Measurements from ENCODE around the gene MEF2B.
"Not testable (repeated sequence)": the region's sequence is repeated elsewhere in the genome, so short reads cannot be mapped to it uniquely, and the experiment has no call there.

MEF2B gene

DNA sequence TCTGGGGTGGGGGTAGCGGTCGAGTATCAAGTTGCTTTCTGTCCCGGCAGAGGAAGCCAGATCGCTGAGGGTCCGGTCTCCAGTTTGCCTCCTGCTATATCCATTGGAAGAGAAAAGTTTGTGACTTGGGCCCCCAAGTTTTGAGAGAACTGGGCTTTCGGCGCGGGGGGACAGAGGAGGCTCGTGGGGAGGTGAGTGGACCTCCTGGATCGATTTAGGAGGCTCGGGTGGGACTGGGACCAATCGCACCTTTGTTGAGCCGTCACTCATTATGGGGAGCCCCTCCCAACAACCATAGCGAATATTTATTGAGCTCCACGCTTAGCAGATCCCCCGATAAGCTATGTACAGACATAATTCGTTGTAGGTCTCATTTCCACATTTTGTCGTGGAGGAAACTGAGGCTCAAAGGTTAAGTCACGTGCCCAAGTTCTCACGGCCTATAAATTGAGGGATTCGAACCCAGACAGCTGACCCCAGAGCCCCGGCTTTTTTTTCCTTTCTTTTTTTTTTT is 22.9 kb upstream of the MEF2B start:
- no peak for DNase-seq

DNA sequence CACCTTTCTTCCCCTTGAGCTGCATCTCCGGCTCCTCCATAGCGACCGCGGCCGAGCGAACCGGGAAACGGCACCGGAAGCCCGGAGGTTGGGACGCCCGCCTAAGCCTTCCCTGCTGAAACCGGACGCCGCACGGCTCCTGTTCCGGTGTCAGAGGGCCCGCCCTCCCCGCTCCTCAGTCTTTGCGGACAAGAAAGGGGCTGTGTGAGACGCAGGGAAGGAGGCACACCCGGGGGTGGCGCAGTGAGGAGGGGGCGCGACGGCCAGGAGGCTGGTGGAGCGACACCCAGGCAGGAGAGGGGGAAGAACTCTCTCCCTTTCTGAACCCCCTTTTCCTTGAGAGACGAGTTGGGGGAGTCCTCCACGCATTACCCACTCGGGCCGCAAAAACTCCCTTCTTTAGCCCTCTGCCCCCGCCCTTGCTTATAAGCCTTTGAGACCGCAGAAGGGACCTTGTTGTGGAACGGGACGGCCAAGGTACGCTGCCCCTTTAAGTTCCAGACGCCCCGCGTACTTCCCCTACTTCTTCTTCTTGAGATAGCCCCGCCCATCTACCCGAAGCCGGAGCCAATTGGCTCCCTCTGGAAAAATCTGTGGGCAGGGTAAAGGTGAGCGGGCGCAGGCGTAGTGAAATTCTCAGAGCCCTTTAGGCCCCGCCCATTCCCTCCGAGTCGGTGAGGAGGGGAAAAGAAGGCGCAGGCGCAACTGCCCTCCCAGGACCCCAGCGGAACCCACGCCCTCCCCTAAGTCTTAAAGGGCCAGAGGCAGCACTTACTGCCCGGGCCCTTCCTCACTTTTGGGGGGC is 22.2 kb upstream of the MEF2B start, which contains the start of the genes BORCS8 and RFXANK:
Gene BORCS8, minus strand, starts transcription at position 75 of the 805 bp plus-strand sequence. Its CDS starts 35 bp downstream, at position 40.
Gene RFXANK, plus strand, starts transcription at position 181 of the 805 bp plus-strand sequence. CDS start 1,689 bp downstream, outside the sequence.
- DNase-seq: peak; percentile 99

DNA sequence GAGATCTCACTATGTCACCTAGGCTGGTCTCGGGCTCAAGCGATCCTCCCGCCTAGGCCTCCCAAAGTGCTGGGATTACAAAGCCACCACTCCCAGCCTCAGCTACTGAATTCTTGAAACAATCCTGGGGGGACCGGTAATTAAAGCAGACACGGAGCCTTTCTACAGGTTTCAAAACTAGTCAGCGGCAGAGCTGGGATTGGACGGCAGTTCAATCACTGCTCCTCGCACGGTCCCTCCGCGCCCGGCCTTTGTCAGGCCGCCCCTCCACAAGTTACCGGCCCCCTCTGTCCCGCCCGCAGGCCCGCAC is 21.7 kb upstream of the MEF2B start:
- no peak for DNase-seq

DNA sequence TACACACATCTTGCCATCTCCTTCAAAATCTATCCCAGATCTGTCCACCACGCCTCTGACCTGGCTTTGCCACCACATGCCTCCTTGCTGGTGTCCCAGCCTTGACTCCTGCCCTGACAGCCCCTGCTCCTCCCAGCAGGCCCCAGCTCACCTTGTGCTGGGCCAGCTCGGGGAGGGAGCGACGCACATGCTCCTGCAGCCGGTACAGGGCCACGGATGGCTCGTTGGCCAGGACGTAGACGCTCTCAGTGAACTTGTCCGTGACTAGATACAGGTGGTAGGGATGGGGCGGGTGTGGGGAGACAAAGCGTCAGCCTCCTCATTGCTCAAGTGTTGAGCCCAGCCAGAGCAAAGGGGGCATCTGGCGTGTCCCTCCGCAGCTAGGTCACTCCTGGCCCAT is 16.7 kb upstream of the MEF2B start:
- no peak for DNase-seq

DNA sequence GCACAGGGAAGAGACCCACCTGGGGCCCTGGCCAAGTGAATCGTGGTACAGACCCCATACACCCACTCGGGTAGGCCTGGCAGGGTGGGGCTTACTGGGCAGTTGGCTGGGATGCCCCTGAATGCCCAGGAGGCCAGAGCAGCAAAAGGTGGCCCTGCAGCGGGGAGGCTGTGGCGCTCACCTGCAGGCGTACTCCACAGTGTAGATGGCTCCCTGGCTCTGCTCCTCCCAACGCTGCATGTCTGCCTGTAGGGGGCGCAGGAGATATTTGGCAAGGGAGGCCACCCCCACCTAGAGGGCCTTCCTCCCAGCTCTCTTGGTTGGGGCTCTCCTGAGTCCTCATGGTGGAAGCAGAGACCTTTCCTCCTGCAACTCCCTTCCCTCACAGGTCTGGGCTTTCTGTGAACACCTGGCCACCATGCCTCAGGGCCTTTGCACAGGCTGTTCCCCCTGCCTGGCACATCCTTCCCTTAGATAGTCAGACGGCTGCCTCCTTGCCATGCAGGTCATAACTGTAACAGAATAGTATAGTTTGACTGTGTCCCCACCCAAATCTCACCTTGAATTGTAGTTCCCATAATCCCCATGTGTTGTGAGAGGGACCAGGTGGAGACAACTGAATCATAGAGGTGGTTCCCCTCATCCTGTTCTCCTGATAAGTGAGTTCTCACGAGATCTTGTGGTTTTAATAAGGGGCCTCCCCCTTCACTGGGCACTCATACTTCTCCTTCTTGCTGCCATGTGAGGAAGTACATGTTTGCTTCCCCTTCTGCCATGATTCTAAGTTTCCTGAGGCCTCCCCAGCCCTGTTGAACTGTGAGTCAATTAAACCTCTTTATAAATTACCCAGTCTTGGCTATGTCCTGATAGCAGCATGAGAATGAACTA is 16.0 kb upstream of the MEF2B start:
- DNase-seq: peak; percentile 65

DNA sequence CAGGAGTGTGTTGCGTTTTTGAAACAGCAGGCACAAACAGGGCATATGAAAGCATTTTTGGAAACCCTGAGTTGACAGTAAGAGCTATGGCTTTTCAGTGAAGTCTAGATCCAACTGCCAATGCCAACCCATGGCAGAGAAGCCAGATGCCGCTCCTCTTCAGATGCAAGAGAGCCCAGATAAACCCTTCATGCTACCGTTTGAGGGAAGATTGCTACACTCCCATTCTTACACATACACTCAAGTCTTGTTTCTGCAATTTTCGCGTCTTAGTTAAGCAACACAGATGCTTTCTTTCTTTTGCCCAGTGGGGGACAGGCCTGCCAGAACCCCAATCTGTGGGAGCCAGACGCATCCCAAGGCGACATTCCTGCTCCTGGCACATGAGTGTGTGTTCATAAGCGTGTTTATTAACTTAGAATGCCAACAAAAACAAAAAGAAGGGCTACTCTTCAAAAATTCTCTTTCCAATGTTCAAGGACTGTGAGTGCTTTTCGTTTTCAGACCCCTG is 11.5 kb upstream of the MEF2B start:
- DNase-seq: no peak

DNA sequence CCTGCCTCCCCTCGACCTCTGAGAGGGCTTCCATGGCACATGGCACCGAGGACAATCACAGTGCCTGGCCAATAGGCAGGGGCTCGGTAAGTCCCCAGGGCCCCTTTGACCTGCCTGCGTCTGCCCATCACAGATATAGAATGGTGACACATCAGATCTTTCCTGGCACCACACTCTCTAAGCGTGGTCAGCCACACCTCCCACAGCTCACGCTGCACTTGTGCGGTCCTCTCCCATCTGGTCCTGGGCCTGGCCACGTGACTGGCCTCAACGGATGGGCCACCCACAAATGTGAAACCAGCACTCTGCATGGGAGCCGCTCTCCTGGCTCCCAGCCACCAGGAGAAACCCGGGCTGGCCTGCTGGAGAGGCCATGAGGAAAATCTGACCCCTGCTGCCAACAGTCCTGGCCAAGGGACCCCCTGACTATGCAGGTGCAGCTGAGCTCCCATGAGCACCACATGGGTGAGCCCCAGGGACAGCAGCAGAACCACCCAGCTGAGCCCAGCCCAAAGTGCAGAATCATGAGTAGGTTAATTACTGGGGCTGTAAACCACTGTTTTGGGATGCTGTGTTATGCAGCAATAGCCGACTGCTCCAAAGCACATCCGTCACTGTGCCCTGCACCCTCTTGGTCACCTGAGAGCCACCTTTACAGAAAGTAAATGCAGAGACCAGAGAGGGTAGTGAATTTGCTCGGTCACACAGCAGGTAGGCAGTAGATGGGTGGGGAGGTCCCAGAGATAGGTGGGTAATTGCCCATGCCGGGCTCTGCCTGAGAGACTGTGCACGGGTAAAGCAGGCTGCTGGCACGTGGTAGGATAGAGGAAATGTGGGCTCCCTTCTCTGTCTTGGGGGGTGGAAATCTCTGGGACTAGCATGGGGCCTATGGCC is 9.7 kb upstream of the MEF2B start:
- no peak for DNase-seq

DNA sequence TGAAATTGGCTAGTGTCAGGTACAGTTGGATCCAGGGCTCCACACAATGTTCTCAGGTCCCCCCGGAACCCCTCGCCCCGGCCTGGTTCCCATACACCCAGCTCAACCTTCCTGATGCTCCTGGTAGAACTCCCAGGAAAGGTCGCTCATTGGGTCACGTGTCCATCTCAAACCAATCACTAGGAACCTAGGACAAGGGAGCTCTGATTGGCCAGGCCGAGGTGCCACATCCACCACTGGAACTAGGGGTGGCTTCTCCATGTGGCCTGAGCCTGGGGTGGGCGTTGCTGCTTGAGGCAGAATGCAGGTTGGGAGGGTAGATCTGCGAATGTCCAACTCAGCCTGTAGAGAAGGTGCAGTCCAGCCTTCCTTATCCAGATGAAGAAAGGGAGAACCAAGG is 6.9 kb upstream of the MEF2B start:
- DNase-seq: no peak

DNA sequence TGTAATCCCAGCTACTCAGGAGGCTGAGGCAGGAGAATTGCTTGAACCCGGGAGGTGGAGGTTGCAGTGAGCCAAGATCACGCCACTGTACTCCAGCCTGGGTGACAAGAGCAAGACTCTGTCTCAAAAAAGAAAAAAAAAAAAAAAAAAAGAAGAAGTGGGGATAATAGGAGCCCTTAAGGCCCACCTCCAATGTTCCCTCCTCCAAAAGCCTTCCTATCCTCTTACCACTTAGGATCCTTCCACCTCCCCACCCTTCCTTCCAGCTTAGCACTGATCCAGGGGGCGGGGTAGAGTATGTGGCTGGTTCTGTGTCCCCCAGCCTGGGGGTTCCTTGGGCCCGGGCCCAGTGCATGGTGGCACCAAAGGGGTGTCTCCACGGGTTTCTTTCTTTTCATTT is 3.2 kb upstream of the MEF2B start:
- DNase-seq: not testable (repeated sequence)

DNA sequence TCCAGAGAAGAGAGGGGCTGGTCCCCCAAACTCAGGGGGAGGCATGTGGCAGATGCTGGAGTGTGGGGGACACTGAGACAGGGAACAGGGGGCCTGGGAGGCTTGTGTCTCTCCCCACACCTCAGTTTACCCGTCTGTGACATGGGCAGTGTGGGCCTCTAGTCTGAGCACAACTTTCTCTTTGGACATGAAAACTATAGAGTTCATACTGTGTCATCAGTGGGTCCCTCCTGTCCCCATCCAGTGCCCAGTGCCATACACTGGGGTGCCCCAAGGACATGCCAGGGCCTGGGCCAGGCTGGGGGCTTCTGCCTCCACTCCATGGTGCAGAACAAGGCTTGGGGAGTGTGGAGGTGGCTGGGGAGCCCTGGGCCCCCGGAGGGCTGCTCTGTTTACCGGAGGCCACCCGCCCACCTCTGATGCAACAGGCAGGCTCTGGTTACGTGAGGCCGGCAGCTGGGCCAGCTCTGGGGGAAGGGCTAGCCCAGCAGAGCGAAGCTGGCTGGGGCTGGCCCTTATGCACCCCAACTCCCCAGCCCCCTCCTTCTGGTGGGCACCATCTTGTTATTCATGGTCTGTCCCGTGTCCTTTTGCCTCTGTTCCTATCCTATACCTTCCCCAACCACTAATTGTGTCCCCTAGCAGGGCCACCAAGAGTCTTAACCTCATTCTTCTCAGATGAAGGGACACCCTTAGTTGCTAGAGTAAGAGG is 1.9 kb upstream of the MEF2B start:
- no peak for DNase-seq

DNA sequence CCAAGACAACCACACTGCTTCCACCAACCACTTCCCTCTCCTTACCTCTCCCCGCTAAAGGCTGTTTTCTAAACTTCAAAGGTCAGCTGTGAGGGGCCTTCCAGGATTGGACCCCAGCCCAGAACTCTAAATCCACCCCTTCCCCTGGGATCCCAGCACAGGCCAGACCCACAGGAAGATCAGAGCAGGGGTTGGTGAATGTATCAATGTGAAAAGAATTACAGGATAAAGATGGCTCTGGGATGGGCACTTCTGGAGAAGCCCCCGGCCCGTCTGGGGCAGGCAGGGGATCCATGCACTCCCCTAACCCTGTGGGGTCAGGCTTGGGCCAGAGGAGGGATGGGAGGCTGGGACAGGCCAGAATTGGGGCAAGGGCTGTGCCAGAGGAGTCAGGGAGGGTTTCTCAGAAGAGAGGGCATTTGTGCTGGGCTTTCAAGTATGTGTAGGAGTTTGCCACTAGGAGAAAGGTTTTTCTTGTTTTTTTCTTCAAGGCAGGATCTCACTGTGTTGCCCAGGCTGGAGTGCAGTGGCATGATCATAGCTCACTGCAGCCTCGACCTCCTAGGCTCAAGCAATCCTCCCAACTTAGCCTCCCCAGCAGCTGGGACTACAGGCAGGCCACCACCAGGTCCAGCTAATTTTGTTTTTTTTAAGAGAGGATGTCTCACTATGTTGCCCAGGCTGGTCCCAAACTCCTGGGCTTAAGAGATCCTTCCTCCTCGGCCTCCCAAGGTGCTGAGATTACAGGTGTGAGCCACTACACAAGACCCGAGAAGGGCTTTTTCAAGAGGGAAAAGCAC is 1.0 kb upstream of the MEF2B start:
- DNase-seq: no peak

DNA sequence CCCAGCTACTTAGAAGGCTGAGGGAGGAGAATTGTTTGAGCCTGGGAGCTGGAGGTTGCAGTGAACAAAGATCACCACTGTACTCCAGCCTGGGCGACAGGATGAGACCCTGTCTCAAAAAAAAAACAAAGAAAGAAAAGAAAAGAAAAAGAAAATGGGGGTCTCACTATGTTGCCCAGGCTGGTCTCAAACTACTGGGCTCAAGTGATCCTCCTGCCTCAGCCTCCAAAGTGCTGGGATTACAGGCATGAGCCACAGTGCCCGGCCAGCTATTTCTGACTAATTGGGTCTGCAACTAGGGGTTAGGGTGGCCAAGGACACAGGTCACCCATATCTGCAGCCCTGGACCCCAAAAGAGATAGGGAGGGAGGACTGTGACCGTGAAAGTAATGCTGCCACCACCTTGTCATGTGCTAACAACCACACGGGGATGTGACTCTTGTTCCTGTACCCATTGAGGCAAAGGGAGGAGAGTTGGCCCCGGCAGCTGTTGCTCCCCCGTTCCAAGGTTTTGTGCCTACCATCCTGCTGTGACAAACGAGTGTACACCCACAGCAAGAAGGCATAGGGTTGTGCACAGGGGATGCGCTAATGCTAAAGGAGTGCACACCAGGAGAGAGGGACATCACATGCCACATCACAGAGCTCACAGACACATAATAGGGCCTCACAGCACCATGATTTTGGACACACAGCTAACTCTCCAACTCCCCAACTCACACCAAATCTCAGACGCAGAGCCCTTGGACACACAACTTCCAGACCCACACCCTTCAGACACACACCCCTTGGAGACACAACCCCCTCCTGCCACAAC is 619 bp downstream of the MEF2B start:
- no peak for DNase-seq

DNA sequence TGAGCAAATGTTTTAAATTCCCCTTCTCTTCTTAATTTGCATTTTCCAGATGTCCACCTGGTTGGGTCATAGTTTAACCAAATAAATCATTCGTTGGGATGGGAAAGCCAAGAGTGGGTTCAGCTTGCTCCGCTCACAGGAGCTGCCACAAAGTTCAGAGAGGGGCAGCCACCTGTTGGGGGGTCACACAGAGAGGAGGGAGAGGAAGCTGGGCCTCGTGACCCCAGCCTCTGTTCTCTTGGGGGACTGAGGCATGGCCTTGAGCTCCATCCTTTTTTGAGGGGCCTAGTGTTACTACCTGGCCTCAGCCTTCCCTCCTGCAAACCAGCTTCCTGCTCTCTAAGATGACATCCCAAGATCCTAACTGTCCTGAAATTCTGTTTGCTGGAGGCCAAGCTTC is 2.5 kb downstream of the MEF2B start:
- no peak for DNase-seq

DNA sequence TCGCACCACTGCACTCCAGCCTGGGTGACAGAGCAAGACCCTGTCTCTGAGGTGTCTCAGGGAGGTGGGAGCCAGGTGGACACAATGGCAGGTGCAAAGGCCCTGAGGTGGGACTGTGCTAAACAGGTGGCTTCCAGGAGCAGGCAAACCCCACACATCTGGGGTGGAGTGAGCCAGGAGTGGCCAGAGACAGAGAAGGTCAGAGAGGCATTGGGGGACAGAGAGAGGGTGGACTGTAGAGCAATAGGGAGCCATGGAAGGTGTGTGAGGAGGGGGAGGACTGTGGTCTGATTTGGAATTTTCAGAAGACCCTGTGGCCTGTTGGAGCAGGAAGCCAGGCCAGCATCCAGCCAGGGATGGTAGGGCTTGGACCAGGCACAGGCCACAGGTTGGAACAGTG is 4.7 kb downstream of the MEF2B start:
- DNase-seq: no peak

DNA sequence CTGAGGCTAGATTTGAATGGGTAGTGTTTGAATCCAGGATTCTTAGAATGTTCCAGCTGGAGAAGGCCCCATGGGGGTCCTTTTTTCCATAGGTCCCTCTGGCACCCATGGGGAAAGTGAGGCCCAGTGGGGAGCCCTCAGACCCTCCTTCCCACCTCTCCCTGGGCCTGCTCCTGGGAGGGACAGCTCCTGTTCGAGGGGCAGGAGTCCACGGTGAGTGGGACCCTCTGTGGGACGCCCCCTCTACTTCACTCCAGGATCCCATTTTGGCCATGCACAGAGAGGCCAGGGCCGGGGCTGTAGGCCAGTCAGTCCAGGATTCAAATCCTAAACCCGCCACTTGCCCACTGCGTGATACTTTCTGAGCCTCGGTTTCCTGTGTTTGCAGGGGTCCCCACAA is 7.6 kb downstream of the MEF2B start:
- no peak for DNase-seq

DNA sequence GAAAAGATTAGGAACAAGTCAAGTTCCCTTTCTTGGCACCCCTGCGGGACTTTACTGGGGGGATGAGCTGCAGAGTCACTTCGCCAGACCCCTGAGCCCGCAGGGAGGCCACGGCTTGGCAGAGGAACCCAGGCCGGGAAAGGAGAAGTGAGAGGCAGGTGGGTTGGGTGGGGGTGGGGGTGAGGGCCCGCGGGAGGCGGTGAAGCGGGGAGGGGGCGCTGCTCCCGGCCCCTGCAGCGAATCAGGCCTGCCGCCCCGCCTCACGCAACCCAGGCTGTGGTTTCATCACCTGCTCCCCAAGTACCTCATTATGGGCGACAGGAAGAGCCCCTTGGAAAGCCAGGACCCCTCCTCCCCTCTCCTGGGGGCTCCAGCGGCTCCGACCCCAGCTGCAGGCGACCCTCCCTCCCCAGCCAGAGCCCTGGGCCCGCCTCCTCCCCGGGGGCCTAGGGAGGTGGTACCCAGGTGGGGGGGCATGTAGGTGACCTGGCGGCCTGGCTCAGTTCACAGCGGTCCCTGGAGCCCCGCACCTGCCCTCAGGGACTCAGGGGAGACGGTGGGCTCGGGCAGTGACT is 9.5 kb downstream of the MEF2B start:
- DNase-seq: no peak

DNA sequence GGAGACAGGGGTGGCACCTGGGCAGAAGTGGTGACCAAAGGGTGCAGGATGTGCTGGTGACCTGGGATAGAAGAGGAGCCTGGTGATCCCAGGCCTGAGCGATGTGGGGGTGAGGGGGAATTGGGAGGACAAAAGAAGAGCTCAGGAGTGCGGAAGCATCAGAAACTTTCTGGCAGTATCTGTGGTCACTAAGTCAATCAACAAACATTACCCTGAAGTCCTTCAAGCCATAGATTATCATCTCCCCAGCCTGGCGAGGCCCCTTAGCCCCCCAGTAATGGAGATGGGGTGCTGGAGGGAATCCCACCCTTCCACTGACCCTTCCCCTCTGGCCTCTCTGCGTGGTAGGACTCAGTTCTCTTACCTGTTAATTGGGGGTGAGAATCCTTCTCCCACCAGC is 10.5 kb downstream of the MEF2B start:
- no peak for DNase-seq

DNA sequence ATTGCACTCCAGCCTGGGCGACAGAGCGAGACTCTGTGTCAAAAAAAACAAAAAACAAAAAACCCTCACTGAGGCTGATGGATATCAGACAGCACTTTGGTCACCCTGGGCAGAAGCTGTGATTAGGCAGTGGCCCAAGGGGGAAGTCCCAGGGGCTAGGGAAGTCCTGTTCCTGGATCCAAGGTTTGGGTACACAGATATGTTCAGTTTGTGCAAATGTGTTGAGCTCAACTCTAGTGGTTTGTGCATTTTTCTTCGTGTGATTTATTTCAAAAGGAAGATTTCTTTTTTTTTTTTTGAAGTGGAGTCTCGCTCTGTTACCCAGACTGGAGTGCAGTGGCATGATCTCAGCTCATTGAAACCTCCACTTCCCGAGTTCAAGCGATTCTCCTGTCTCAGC is 12.3 kb downstream of the MEF2B start:
- DNase-seq: no peak

DNA sequence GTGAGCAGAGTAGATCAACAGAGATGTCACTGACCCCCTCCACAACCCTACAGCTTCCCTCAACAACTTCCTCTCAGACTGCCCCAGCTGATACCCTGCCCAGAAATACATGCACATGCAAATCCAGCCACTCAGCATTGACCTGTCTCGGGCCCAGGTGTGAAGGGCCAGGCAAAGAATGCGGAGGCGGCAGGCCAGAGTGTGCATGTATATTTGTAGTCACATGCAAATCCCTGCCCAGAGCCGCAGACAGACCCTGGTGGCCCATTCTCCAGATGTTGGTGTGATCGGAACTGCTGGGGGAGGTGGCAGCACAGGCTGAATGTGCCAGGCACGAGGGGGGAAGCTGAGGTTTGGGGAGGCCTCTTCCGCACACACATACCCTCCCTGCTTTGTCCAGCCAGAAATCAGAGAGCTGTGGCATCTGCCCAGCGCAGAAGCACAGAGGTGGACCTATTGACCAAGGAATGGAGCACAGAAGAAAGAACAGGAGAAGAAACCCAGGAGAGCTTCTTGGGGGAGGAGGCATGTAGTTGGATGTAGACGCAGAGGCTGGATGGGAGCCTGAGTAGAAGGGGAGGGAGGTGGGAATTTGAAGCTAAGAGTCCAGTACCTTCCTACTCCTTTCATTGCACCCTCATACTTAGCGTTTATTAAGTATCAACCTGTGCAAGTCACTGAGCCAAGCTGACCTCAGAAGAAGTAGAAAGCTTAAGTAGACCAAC is 14.4 kb downstream of the MEF2B start:
- no peak for DNase-seq

Data from CD4-positive, alpha-beta T cell treated with Interleukin-4 for 4 hours (primary cell).